Measurements from ENCODE around the gene SLC24A5.

SLC24A5 gene

DNA sequence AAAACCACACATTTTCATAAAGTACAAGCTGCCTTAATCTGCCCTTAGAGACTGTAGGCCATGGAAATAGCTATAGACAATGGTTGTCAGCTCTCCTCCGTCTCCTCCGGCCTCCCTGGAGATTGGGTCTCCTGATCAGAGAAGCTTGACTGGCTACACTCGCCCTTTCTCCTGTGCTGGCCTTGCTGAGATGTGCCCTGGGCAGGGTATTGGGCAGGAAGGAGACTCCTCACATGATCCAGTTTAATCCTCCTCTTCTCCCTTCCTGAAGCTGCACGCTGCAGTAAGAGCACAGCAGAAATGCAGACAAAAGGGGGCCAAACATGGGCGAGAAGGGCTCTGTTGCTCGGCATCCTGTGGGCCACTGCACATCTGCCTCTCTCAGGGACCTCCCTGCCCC, at the start of gene SLC24A5:
Gene SLC24A5, plus strand, starts transcription at position 246 of the 400 bp plus-strand sequence. Its CDS starts 55 bp downstream, at position 301.
- DNase-seq = no peak

DNA sequence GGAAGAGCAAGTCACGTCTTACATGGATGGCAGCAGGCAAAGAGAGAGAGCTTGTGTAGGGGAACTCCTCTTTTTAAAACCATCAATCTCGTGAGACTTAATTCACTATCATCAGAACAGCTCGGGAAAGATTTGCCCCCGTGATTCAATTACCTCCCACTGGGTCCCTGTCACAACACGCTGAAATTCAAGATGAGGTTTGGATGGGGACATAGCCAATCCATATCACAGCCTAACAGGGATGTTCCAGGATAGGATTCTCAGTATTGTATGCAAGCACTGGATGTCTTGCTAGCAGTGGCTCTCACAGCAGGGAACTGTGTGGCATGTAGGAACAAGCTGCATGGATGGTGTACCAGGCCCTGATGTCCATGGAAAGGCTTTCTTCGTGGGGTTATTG, 47.8 kb upstream of the SLC24A5 start:
- no peak for DNase-seq

DNA sequence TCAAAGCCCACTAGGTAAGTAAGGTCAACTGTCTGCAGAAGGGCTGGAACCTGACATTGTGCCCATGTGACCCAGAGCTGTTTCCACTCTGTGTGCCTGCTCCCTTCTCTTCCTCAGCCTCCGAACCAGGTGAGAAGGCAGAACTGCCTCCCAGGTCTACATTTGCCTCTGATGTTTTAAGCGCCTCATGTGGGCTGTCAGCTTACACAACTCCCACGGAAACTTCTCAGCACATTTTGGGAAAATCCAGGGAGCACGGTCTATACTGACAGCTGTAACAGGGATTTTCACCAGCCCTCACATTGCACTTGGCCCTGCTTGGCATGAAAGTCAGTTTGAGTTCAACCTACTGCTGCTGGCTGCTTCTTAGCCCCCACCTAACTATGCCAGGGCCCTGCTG, 46.9 kb upstream of the SLC24A5 start:
- no peak for DNase-seq

GRCh38 chr15:48076454-48076853, 44.3 kb upstream of the SLC24A5 start:
- DNase-seq = no peak

- DNase-seq = no peak
These were observed 43.1 kb upstream of the SLC24A5 start for GRCh38 chr15:48077616-48078184.

GRCh38 chr15:48084759-48085590, 35.8 kb upstream of the SLC24A5 start:
- DNase-seq = no peak

DNA sequence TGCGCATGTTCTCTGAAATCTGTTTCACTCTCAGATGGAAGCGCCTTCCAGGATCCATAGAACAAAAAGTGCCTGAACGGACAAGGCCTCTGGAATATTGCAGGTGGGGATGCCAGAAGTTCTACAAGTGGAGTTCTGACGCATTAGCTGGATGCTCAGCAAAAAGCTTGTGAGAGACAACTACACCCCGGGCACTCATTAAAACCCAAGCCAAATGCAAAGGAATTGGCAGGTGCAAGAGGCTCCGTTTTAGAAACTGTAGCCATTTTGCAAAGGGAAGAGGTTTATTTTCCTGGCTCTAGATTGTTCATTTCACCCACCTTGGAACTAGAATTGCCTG, 35.2 kb upstream of the SLC24A5 start:
- no peak for DNase-seq

DNA sequence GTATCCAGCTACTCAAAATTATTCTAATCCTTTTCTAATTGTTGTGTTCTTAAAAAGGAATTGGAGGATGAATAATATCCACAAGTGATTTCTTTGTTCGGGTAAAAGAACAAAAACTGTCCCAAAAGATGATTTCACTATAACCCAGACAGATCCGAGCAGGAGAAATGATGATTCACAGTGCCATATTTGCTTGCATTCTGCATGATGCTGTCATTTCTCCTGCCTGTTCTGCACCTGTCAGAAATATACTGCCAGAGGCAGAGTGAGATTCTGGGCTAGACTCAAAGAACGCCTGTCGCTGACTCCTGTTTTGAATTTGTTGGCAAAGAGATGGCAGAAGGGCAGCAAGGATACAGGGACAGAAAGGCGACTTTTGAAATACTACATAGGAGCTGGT, 34.7 kb upstream of the SLC24A5 start:
- DNase-seq = no peak

- DNase-seq = no peak
These were observed 34.2 kb upstream of the SLC24A5 start for GRCh38 chr15:48086576-48086975.

- DNase-seq = no peak
These were observed 32.9 kb upstream of the SLC24A5 start for GRCh38 chr15:48087844-48088243.

DNA sequence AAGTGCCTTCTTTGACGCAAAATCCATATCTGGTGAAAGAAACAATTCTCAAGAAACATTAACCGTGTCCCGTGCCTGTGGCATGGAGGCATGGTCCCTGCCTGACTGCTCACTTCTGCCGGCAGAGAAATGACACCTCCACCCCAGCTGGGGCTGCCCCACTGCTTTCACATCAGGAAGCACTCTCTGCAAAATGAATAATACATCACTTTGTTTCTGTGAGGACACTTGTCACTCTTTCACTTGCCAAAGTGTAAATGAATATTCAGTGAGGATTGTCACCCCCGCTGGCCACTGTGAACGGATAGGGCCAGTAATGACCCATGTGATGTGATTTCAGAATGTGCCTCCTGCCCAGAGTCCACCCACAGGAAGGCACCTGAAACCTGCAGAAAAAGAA, 31.1 kb upstream of the SLC24A5 start:
- no peak for DNase-seq

GRCh38 chr15:48090115-48090514, 30.7 kb upstream of the SLC24A5 start:
- no peak for DNase-seq

DNA sequence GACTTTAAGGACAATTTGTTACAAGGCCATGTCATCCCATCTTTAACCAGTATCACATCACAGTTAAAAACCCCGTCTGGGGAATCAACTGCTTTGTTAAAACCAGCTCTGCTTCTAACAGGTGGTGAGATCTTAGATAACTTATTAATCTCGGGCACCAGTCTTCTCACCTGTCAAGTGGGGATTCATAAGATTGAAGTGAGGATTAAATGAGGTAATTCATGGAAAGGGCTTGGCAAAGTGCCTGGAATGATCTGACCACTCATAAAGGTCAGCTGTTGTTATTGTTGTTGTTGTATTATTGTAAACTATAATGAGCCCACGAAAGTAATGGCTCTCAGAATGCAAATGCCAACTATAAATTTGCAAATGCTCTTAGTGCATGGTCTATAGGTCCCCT, 30.1 kb upstream of the SLC24A5 start:
- DNase-seq = no peak

DNA sequence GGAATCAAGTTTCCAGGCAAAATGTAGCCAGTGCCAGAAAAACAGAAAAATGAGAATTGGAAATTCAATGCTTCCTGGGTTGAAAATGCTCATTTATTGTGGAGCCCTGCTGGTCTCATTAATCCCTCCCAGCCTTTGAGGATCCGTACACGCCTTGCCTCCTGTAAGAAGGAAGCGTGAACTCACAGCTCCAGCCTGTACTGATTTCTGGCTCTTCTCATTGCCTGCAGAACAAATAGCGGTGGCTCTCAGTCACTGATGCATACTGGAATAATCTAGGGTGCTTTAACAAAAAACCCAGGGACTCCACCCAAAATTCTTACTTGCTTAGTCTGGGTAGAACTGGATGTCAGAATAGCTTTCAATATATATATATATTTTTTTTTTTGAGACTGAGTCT, 29.3 kb upstream of the SLC24A5 start:
- DNase-seq = no peak

GRCh38 chr15:48096355-48096786, 24.4 kb upstream of the SLC24A5 start:
- DNase-seq = no peak

- no peak for DNase-seq
These were observed 24.0 kb upstream of the SLC24A5 start for GRCh38 chr15:48096813-48097212.

DNA sequence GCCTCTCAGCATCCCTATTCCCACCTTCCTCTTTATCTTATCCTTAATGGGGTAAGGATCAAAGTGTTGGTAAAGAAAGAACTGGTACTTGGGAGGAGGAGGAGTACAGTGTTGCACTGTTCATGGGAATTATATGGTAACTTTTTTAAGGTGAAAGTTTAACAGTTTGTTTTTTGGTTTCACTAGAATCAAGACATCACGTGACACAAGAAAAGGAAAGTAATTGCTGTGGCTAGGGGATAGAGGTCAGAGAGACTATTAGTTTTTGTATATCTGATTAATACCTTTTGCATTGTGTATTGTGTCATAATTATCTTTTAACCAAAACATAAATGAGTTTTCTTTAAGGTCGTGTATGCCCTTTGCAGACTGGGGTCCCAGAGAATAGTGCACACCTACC, 23.5 kb upstream of the SLC24A5 start:
- no peak for DNase-seq

- DNase-seq = no peak
These were observed 19.3 kb upstream of the SLC24A5 start for GRCh38 chr15:48101376-48101961.

DNA sequence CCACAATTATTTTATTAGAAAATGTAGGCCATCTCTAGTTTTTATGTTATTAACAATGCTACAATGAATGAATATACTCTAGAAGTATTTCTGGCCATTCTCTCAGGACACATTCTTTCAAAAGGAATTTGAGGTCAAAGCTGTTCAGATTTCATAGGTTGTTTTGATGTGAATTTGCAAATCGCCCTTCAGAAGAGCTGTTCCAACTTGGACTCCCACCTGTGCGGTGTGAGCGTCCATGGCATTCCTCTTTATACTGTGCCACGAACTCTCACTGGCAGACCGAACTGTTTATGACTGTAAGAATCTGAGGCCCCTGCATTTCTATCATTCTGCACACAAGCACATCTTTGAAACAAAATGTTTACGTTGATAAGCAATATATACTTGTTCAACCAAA, 18.6 kb upstream of the SLC24A5 start:
- no peak for DNase-seq

GRCh38 chr15:48103647-48104046, 17.1 kb upstream of the SLC24A5 start:
- DNase-seq = no peak

- DNase-seq = no peak
These were observed 14.9 kb upstream of the SLC24A5 start for GRCh38 chr15:48105936-48106335.

DNA sequence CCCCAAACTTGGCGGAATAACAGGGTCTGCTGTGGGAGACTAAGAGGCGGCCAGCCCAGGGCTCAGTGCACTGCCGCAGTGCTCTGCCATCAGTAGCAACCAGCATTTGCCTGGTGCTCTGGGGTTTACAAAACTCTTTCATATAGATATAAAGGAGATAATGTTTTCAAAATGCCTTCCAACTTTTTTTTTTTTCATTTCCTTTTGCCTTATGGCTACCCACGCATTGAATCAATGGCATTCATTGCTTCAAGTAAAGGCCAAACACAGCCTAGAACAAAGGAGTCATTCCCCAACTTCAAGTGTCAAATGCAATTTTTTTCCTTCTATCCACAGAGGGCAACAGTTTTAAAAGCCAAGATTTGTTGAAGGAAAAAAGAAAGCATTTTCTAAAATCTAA, 11.6 kb upstream of the SLC24A5 start:
- no peak for DNase-seq

- no peak for DNase-seq
These were observed 10.8 kb upstream of the SLC24A5 start for GRCh38 chr15:48109856-48110531.

- DNase-seq = no peak
These were observed 8.5 kb upstream of the SLC24A5 start for GRCh38 chr15:48112242-48112641.

Data from CD4-positive, alpha-beta T cell treated with Interleukin-1 beta for 1 hour (primary cell).